ENCODE measurements around the gene CALCOCO1. TPM values are rescaled to one million over a fixed set of nuclear protein-coding genes. Genes with fewer than 3 reads are reported as not detected.

Gene CALCOCO1
- total RNA-seq, 5 donors from 2014 or later (not counting 1 experiment from before 2014, with no cell fraction given) = 118 to 162 (median 153) TPM

DNA sequence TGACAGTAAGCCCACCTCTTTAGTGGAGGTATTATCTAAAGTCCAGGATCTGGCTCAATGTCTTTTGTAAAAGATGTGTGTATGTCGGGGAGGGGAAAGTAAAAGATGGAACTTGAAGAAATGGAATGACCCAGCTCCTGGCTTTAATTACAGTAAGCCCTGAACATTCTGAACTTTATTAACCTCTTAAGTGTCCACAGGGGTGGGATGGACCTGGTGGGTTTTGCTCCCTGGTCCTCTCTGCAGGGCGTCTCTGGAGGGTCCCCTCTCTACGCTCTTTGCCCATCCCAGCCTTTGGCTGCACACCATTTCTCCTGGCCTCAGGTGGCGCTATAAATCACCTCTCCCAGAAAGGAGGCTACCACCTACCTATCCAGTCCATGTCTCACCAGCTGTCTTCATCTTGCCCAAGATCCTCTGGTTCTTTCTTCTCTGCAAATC, 28.2 kb upstream of the CALCOCO1 start:
- H3K9me3 ChIP-seq = no peaks in the 10 kb centered on the region
- ChIA-PET POLR2A (no interaction called here), CTCF (interaction anchor here in 1 of 2 donors (1.3 kb wide), 1 partner anchor 9 kb away, joined by 6 read pairs; no protein-coding TSS in a partner anchor)
- ATAC-seq (replicated peaks in 1 of 4) (no peak), DNase-seq (no peak)
- no peak overlapping the region for H3K27ac ChIP-seq (ENCODE audit: low read length)
- Mint-ChIP-seq H3K4me1 (peaks cover 5 to 21% (median 19%) of the 10 kb centered on the region in 3 donors), H3K36me3 (no peaks in the 10 kb centered on the region), H3K27ac (no peak overlapping the region), H3K27me3 (peaks cover 29 to 32% of the 10 kb centered on the region in 2 donors), H3K4me3 (no peak overlapping the region), H3K9me3 (no peaks in the 10 kb centered on the region)
- no peak overlapping the region for H3K4me3 ChIP-seq (ENCODE audit: control insufficient read depth in 1 of 2, extremely low read depth in 1 of 2, low read length in 1 of 2)
- peaks cover 28 to 64% of the 10 kb centered on the region in 2 experiments for H3K27me3 ChIP-seq (replicated peaks in 1 of 2; ENCODE audit: control insufficient read depth in 2 of 2, extremely low read depth in 1 of 2, insufficient read depth in 2 of 2, low read length in 1 of 2)
- peaks cover 6 to 32% of the 10 kb centered on the region in 2 experiments for H3K4me1 ChIP-seq (ENCODE audit: control insufficient read depth in 1 of 2, extremely low read depth in 1 of 2, insufficient read depth in 2 of 2, low read length in 2 of 2)
- no peaks in the 10 kb centered on the region for H3K36me3 ChIP-seq (ENCODE audit: control insufficient read depth in 2 of 2, extremely low read depth in 1 of 2, insufficient read depth in 1 of 2, low read length in 1 of 2)
- 80% methylated on average over 1 of the region's 4 CpGs for WGBS (ENCODE audit: insufficient coverage)

GRCh38 chr12:53754633-53755264, 27.5 kb upstream of the CALCOCO1 start:
- 44% methylated on average over 2 of the region's 4 CpGs for WGBS (ENCODE audit: insufficient coverage)
- Mint-ChIP-seq H3K4me3 (no peak overlapping the region), H3K9me3 (no peaks in the 10 kb centered on the region), H3K27me3 (peaks cover 24 to 28% of the 10 kb centered on the region in 2 donors), H3K36me3 (no peaks in the 10 kb centered on the region), H3K4me1 (peaks cover 5 to 21% (median 19%) of the 10 kb centered on the region in 3 donors), H3K27ac (no peak overlapping the region)
- peaks cover 6 to 34% of the 10 kb centered on the region in 2 experiments for H3K4me1 ChIP-seq (ENCODE audit: control insufficient read depth in 1 of 2, extremely low read depth in 1 of 2, insufficient read depth in 2 of 2, low read length in 2 of 2)
- no peak overlapping the region for H3K4me3 ChIP-seq (ENCODE audit: control insufficient read depth in 1 of 2, extremely low read depth in 1 of 2, low read length in 1 of 2)
- POLR2A ChIA-PET = no interaction called here
- ATAC-seq (replicated peaks in 1 of 4) = no peak
- CTCF ChIA-PET = interaction anchor here (0.6 to 2.8 kb wide), 4 partner anchors 8 to 542 kb away, joined by 3 to 14 read pairs (median 4); no protein-coding TSS in a partner anchor
- H3K9me3 ChIP-seq = no peaks in the 10 kb centered on the region
- DNase-seq = no peak
- H3K36me3 ChIP-seq (ENCODE audit: control insufficient read depth in 2 of 2, extremely low read depth in 1 of 2, insufficient read depth in 1 of 2, low read length in 1 of 2) = no peaks in the 10 kb centered on the region
- H3K27ac ChIP-seq (ENCODE audit: low read length) = no peak overlapping the region
- peaks cover 33 to 62% of the 10 kb centered on the region in 2 experiments for H3K27me3 ChIP-seq (replicated peaks in 1 of 2; ENCODE audit: control insufficient read depth in 2 of 2, extremely low read depth in 1 of 2, insufficient read depth in 2 of 2, low read length in 1 of 2)

- peaks cover 30 to 57% of the 10 kb centered on the region in 2 experiments for H3K27me3 ChIP-seq (replicated peaks in 1 of 2; ENCODE audit: control insufficient read depth in 2 of 2, extremely low read depth in 1 of 2, insufficient read depth in 2 of 2, low read length in 1 of 2)
- H3K4me1 ChIP-seq (ENCODE audit: control insufficient read depth in 1 of 2, extremely low read depth in 1 of 2, insufficient read depth in 2 of 2, low read length in 2 of 2) = peaks cover 6 to 34% of the 10 kb centered on the region in 2 experiments
- H3K27ac Mint-ChIP-seq = no peak overlapping the region
- H3K27ac ChIP-seq (ENCODE audit: low read length) = no peak overlapping the region
- peaks cover 5 to 21% (median 19%) of the 10 kb centered on the region in 3 donors for H3K4me1 Mint-ChIP-seq
- no peak overlapping the region for H3K4me3 ChIP-seq (ENCODE audit: control insufficient read depth in 1 of 2, extremely low read depth in 1 of 2, low read length in 1 of 2)
- no peaks in the 10 kb centered on the region for H3K9me3 ChIP-seq
- peaks cover 19 to 22% of the 10 kb centered on the region in 2 donors for H3K27me3 Mint-ChIP-seq
- H3K4me3 Mint-ChIP-seq = no peak overlapping the region
- POLR2A ChIA-PET = no interaction called here
- DNase-seq (no peak), ATAC-seq (replicated peaks in 1 of 4) (no peak)
- H3K36me3 Mint-ChIP-seq = no peaks in the 10 kb centered on the region
- 100% methylated on average over 1 of the region's 7 CpGs for WGBS (ENCODE audit: insufficient coverage)
- no peaks in the 10 kb centered on the region for H3K9me3 Mint-ChIP-seq
- H3K36me3 ChIP-seq (ENCODE audit: control insufficient read depth in 2 of 2, extremely low read depth in 1 of 2, insufficient read depth in 1 of 2, low read length in 1 of 2) = no peaks in the 10 kb centered on the region
- CTCF ChIA-PET = interaction anchor here (0.6 to 2.8 kb wide), 4 partner anchors 10 to 542 kb away, joined by 3 to 14 read pairs (median 4); no protein-coding TSS in a partner anchor
Observed at GRCh38 chr12:53754188-53754585, 26.9 kb upstream of the CALCOCO1 start.

DNA sequence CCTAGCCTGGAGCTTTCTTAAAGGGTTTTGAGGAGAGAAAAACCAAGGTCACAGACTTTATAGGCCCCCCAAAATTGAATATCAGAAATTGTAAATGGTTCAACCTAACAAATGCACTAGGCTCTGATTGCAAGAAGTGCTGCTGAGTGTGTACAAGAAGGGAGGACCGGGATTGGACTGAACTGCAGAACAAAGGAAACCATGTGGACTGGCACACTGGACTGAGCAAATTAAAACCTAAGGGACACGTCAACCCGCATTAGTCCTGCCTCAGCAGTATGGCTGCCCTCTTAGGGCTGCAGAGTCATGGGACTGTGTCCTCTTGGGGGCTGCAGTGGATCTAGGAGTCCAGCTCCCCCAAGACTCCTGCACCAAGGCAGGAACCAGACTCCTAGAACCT, 25.4 kb upstream of the CALCOCO1 start:
- H3K36me3 ChIP-seq (ENCODE audit: control insufficient read depth in 2 of 2, extremely low read depth in 1 of 2, insufficient read depth in 1 of 2, low read length in 1 of 2) = no peaks in the 10 kb centered on the region
- peaks cover 7 to 41% of the 10 kb centered on the region in 2 experiments for H3K4me1 ChIP-seq (ENCODE audit: control insufficient read depth in 1 of 2, extremely low read depth in 1 of 2, insufficient read depth in 2 of 2, low read length in 2 of 2)
- H3K27ac ChIP-seq (ENCODE audit: low read length) = no peak overlapping the region
- H3K9me3 ChIP-seq = no peaks in the 10 kb centered on the region
- H3K4me3 Mint-ChIP-seq = no peak overlapping the region
- peaks cover 9 to 21% (median 19%) of the 10 kb centered on the region in 3 donors for H3K4me1 Mint-ChIP-seq
- peaks cover 4 to 8% of the 10 kb centered on the region in 2 donors for H3K27me3 Mint-ChIP-seq
- no peak for DNase-seq
- WGBS (ENCODE audit: insufficient coverage) = 100% methylated on average over 3 of the region's 3 CpGs
- H3K4me3 ChIP-seq (ENCODE audit: control insufficient read depth in 1 of 2, extremely low read depth in 1 of 2, low read length in 1 of 2) = no peak overlapping the region
- ATAC-seq (replicated peaks in 1 of 4) = no peak
- H3K27me3 ChIP-seq (replicated peaks in 1 of 2; ENCODE audit: control insufficient read depth in 2 of 2, extremely low read depth in 1 of 2, insufficient read depth in 2 of 2, low read length in 1 of 2) = peaks cover 33 to 57% of the 10 kb centered on the region in 2 experiments
- ChIA-PET CTCF (interaction anchor here (0.6 to 2.8 kb wide), 3 partner anchors 9 to 53 kb away, joined by 3 to 14 read pairs (median 4); no protein-coding TSS in a partner anchor), POLR2A (interaction anchor here (0.5 to 0.6 kb wide), 2 partner anchors 22 to 474 kb away, joined by 3 to 5 read pairs; no protein-coding TSS in a partner anchor)
- H3K36me3 Mint-ChIP-seq = no peaks in the 10 kb centered on the region
- H3K9me3 Mint-ChIP-seq = no peaks in the 10 kb centered on the region
- H3K27ac Mint-ChIP-seq = no peak overlapping the region

DNA sequence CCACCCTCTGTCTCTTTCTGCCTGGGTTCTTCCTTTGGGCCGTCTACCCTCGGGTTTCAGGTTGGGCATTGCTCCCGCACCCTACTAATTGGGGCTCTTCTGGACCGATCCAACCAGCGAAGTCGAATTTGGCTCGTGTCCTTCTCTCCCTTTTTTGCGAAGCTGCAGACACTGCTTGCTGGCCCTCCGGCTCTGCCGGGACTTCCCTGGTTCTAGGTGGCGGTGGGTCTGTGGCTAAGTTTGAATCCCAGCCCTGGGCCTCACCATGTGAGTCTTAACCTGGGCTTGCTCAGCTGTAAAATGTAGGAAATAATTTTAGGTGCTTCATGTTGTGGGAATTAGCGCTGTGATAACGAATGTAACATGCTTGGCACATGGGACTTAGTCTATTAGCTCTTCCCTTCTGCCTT, 24.9 kb upstream of the CALCOCO1 start:
- 55% methylated on average over 9 of the region's 13 CpGs for WGBS (ENCODE audit: insufficient coverage)
- ATAC-seq (replicated peaks in 1 of 4) (no peak), DNase-seq (no peak)
- Mint-ChIP-seq H3K4me3 (no peak overlapping the region), H3K4me1 (peaks cover 10 to 21% (median 19%) of the 10 kb centered on the region in 3 donors), H3K27ac (no peak overlapping the region), H3K9me3 (no peaks in the 10 kb centered on the region), H3K27me3 (peaks cover 4 to 8% of the 10 kb centered on the region in 2 donors), H3K36me3 (no peaks in the 10 kb centered on the region)
- Histone ChIP-seq H3K36me3 (ENCODE audit: control insufficient read depth in 2 of 2, extremely low read depth in 1 of 2, insufficient read depth in 1 of 2, low read length in 1 of 2) (no peaks in the 10 kb centered on the region), H3K4me3 (ENCODE audit: control insufficient read depth in 1 of 2, extremely low read depth in 1 of 2, low read length in 1 of 2) (peak overlapping the region in 1 of 2 donors; percentile 55), H3K27ac (ENCODE audit: low read length) (no peak overlapping the region), H3K9me3 (no peaks in the 10 kb centered on the region), H3K27me3 (replicated peaks in 1 of 2; ENCODE audit: control insufficient read depth in 2 of 2, extremely low read depth in 1 of 2, insufficient read depth in 2 of 2, low read length in 1 of 2) (peaks cover 33 to 59% of the 10 kb centered on the region in 2 experiments), H3K4me1 (ENCODE audit: control insufficient read depth in 1 of 2, extremely low read depth in 1 of 2, insufficient read depth in 2 of 2, low read length in 2 of 2) (peaks cover 10 to 41% of the 10 kb centered on the region in 2 experiments)
- CTCF ChIA-PET = interaction anchor here (0.6 to 2.8 kb wide), 4 partner anchors 8 to 142 kb away, joined by 3 to 14 read pairs (median 4); no protein-coding TSS in a partner anchor
- POLR2A ChIA-PET = interaction anchor here (0.5 to 0.6 kb wide), 2 partner anchors 22 to 474 kb away, joined by 3 to 5 read pairs; no protein-coding TSS in a partner anchor

GRCh38 chr12:53751336-53752191, 24.3 kb upstream of the CALCOCO1 start, which contains the start of gene CISTR:
CISTR (minus strand) TSS chr12:53751979.
- ATAC-seq (replicated peaks in 1 of 4) (peak; percentile 34 to 47 (median 38)), DNase-seq (peak in 13 of 35 experiments; percentile 18 to 53 (median 29))
- H3K36me3 Mint-ChIP-seq = no peaks in the 10 kb centered on the region
- peak within 1 kb of the TSS in 1 of 2 donors; percentile 25 for H3K27ac Mint-ChIP-seq
- Histone ChIP-seq H3K27me3 (replicated peaks in 1 of 2; ENCODE audit: control insufficient read depth in 2 of 2, extremely low read depth in 1 of 2, insufficient read depth in 2 of 2, low read length in 1 of 2) (peaks cover 33 to 56% of the 10 kb centered on the region in 2 experiments), H3K36me3 (ENCODE audit: control insufficient read depth in 2 of 2, extremely low read depth in 1 of 2, insufficient read depth in 1 of 2, low read length in 1 of 2) (no peaks in the 10 kb centered on the region), H3K4me1 (ENCODE audit: control insufficient read depth in 1 of 2, extremely low read depth in 1 of 2, insufficient read depth in 2 of 2, low read length in 2 of 2) (peaks cover 10 to 41% of the 10 kb centered on the region in 2 experiments), H3K9me3 (no peaks in the 10 kb centered on the region), H3K4me3 (ENCODE audit: control insufficient read depth in 1 of 2, extremely low read depth in 1 of 2, low read length in 1 of 2) (peak within 1 kb of the TSS; percentile 55 to 78), H3K27ac (ENCODE audit: low read length) (no peak within 1 kb of the TSS)
- ChIA-PET CTCF (interaction anchor here in 1 of 2 donors (0.6 to 2.8 kb wide), 3 partner anchors 8 to 141 kb away, joined by 4 to 14 read pairs (median 5); partner anchors contain the start of gene CALCOCO1), POLR2A (no interaction called here)
- peaks cover 12 to 24% (median 13%) of the 10 kb centered on the region in 3 donors for H3K4me1 Mint-ChIP-seq
- 3% methylated on average over 68 of the region's 76 CpGs for WGBS (ENCODE audit: insufficient coverage)
- no peak within 1 kb of the TSS for H3K4me3 Mint-ChIP-seq
- H3K9me3 Mint-ChIP-seq = no peaks in the 10 kb centered on the region
- peaks cover 3 to 6% of the 10 kb centered on the region in 2 donors for H3K27me3 Mint-ChIP-seq
